CD4-positive, alpha-beta T cell treated with Interferon alpha-2 for 1 hour (primary cell): ENCODE results near the gene MS4A12.
"Not testable (repeated sequence)": the region's sequence is repeated elsewhere in the genome, so short reads cannot be mapped to it uniquely, and the experiment has no call there.

Experiments
- DNase-seq, 2 donors: peaks; one replicate each; pipeline ENCODE4 v3.0.0-alpha.2; 2020 to 2022

Gene MS4A12

GRCh38 chr11:60513496-60514460, 21.2 kb downstream of the MS4A12 start:
- no peak for DNase-seq

- DNase-seq, result no peak
Observed at GRCh38 chr11:60515144-60515855, 22.7 kb downstream of the MS4A12 start, which contains the start of gene MS4A13. MS4A13 (plus strand) TSS chr11:60515392; CDS start chr11:60518084, 2,692 bp downstream.

GRCh38 chr11:60528465-60528864, 35.9 kb downstream of the MS4A12 start:
- no peak for DNase-seq

- peak in 1 of 2 donors; percentile 11 for DNase-seq
Observed at GRCh38 chr11:60528934-60529333, 36.4 kb downstream of the MS4A12 start.

- DNase-seq, result no peak
Observed at GRCh38 chr11:60530454-60531100, 38.0 kb downstream of the MS4A12 start.

- DNase-seq, result not testable (repeated sequence)
Observed at GRCh38 chr11:60532383-60532782, 39.8 kb downstream of the MS4A12 start.

- not testable (repeated sequence) for DNase-seq
Observed at GRCh38 chr11:60538627-60539026, 46.0 kb downstream of the MS4A12 start.

- no peak for DNase-seq
Observed at GRCh38 chr11:60544077-60544476, 51.5 kb downstream of the MS4A12 start.
